ENCODE measurements around the gene REPS2. TPM values are rescaled to one million over a fixed set of nuclear protein-coding genes. Genes with fewer than 3 reads are reported as not detected.

The REPS2 gene
- total RNA-seq, 2 experiments from 2014 or later, result not detected

GRCh38 chrX:17072721-17073230, 126.3 kb downstream of the REPS2 start:
- Mint-ChIP-seq H3K4me3 (no peak overlapping the region), H3K4me1 (ENCODE audit: low read depth) (no peaks in the 10 kb centered on the region), H3K36me3 (ENCODE audit: low read depth) (no peaks in the 10 kb centered on the region), H3K9me3 (no peaks in the 10 kb centered on the region), H3K27me3 (peaks cover 4% of the 10 kb centered on the region), H3K27ac (no peak overlapping the region)
- ChIA-PET CTCF (no interaction called here), POLR2A (no interaction called here)
- intact Hi-C loops (cut with micrococcal nuclease), result no loop called here
- TF ChIP-seq CTCF (IDR thresholded peaks at IDR 0.05), result no peak
- no peak for ATAC-seq
- DNase-seq, result no peak

- Mint-ChIP-seq H3K27me3 (peaks cover 4% of the 10 kb centered on the region), H3K4me1 (ENCODE audit: low read depth) (no peaks in the 10 kb centered on the region), H3K27ac (no peak overlapping the region), H3K9me3 (no peaks in the 10 kb centered on the region), H3K4me3 (no peak overlapping the region), H3K36me3 (ENCODE audit: low read depth) (no peaks in the 10 kb centered on the region)
- intact Hi-C loops (cut with micrococcal nuclease), result no loop called here
- ChIA-PET CTCF (no interaction called here), POLR2A (no interaction called here)
- ATAC-seq, result no peak
- no peak for DNase-seq
- TF ChIP-seq CTCF (IDR thresholded peaks at IDR 0.05), result no peak
Measured at GRCh38 chrX:17075004-17075403, 128.5 kb downstream of the REPS2 start.

- DNase-seq (no peak), ATAC-seq (no peak)
- H3K4me1 Mint-ChIP-seq (ENCODE audit: low read depth), result no peaks in the 10 kb centered on the region
- H3K9me3 Mint-ChIP-seq, result no peaks in the 10 kb centered on the region
- no peak overlapping the region for H3K27ac Mint-ChIP-seq
- H3K27me3 Mint-ChIP-seq, result peaks cover 4% of the 10 kb centered on the region
- H3K36me3 Mint-ChIP-seq (ENCODE audit: low read depth), result no peaks in the 10 kb centered on the region
- no peak overlapping the region for H3K4me3 Mint-ChIP-seq
- ChIA-PET CTCF (no interaction called here), POLR2A (no interaction called here)
- no peak for TF ChIP-seq CTCF (IDR thresholded peaks at IDR 0.05)
- intact Hi-C loops (cut with micrococcal nuclease), result no loop called here
Measured at GRCh38 chrX:17077361-17077760, 130.9 kb downstream of the REPS2 start.

GRCh38 chrX:17078031-17078720, 131.7 kb downstream of the REPS2 start:
- POLR2A ChIA-PET, result no interaction called here
- intact Hi-C loops (cut with micrococcal nuclease), result no loop called here

More at GRCh38 chrX:17078031-17078720, 131.7 kb downstream of the REPS2 start:
- Mint-ChIP-seq H3K36me3 (ENCODE audit: low read depth) (no peaks in the 10 kb centered on the region), H3K27ac (no peak overlapping the region), H3K27me3 (peaks cover 4% of the 10 kb centered on the region), H3K4me1 (ENCODE audit: low read depth) (no peaks in the 10 kb centered on the region), H3K4me3 (no peak overlapping the region), H3K9me3 (no peaks in the 10 kb centered on the region)
- no peak for TF ChIP-seq CTCF (IDR thresholded peaks at IDR 0.05)
- ATAC-seq (no peak), DNase-seq (no peak)
- CTCF ChIA-PET, result no interaction called here

Data from activated CD8-positive, alpha-beta T cell treated with anti-CD3 and anti-CD28 coated beads for 36 hours (primary cell).